Coronary artery (tissue), 2 donors: ENCODE results near the gene FUOM.
A peak's percentile ranks its signal among the peaks of the same experiment; 100 is the strongest.

Experiments
- DNase-seq: peaks from one replicate; pipeline ENCODE4 v3.0.0-alpha.2; 2017; ENCODE audit warnings: low spot score
- H3K27ac ChIP-seq, 2 donors: fragments of 200-600 bp; sonication (generic); one replicate each; pipeline ENCODE4 v1.5.1; 2016 to 2019
- H3K4me3 ChIP-seq: fragments of 200-600 bp; sonication (generic); 2 replicates; pipeline ENCODE4 v1.5.1; 2016; ENCODE audit warnings: mild to moderate bottlenecking, moderate library complexity
- CTCF ChIP-seq: fragments of 200-600 bp; sonication (generic); IDR thresholded peaks from one replicate; pipeline ENCODE4 v1.5.1; 2019; ENCODE audit warnings: antibody characterized with exemption

The FUOM gene

GRCh38 chr10:133394064-133394663 lies 36.3 kb upstream of the FUOM start, which contains the start of gene MTG1:
MTG1 (plus strand) TSS chr10:133394157; CDS start chr10:133394221, 64 bp downstream.
- Histone ChIP-seq H3K27ac (peak within 1 kb of the TSS; percentile 53 to 88), H3K4me3 (peak within 1 kb of the TSS; percentile 99)
- DNase-seq = peak; percentile 94
- TF ChIP-seq CTCF = no peak

- no peak for DNase-seq
- peak overlapping the region; percentile 99 for H3K4me3 ChIP-seq
- H3K27ac ChIP-seq = peak overlapping the region; percentile 24 to 88
- no peak for TF ChIP-seq CTCF
Measured at GRCh38 chr10:133393401-133394063, 35.7 kb upstream of the FUOM start.

GRCh38 chr10:133391761-133392518 lies 34.1 kb upstream of the FUOM start:
- H3K27ac ChIP-seq = no peak overlapping the region
- TF ChIP-seq CTCF = no peak
- DNase-seq = no peak

GRCh38 chr10:133391249-133391635 lies 33.4 kb upstream of the FUOM start:
- no peak for TF ChIP-seq CTCF
- DNase-seq = no peak
- Histone ChIP-seq H3K27ac (no peak overlapping the region), H3K4me3 (no peak overlapping the region)

More at GRCh38 chr10:133391761-133392518, 34.1 kb upstream of the FUOM start:
- H3K4me3 ChIP-seq = no peak overlapping the region

GRCh38 chr10:133390597-133391248 lies 32.9 kb upstream of the FUOM start:
- no peak overlapping the region for H3K27ac ChIP-seq
- no peak overlapping the region for H3K4me3 ChIP-seq
- no peak for DNase-seq
- no peak for TF ChIP-seq CTCF

GRCh38 chr10:133388973-133389818 lies 31.4 kb upstream of the FUOM start:
- Histone ChIP-seq H3K27ac (peak overlapping the region in 1 of 2 donors; percentile 26), H3K4me3 (peak overlapping the region; percentile 25)
- peak; percentile 54 for DNase-seq
- TF ChIP-seq CTCF = no peak
